Endothelial cell (in vitro differentiated cells): ENCODE measurements around the gene KCNK18. TPM values are rescaled to one million over a fixed set of nuclear protein-coding genes. Genes with fewer than 3 reads are reported as not detected.
"Not testable (repeated sequence)": the region's sequence is repeated elsewhere in the genome, so short reads cannot be mapped to it uniquely, and the experiment has no call there.

ENCODE experiments used
- DNase-seq: peaks from one replicate; pipeline ENCODE4 v3.0.0; 2021; ENCODE audit warnings: low spot score
- H3K27ac Mint-ChIP-seq: one replicate; pipeline ENCODE4 v1.8.0; 2021; ENCODE audit warnings: mixed read lengths, inconsistent platforms; ENCODE audit not compliant: unreplicated experiment
- H3K27me3 Mint-ChIP-seq: one replicate; pipeline ENCODE4 v1.8.0; 2021; ENCODE audit warnings: mild to moderate bottlenecking, moderate library complexity, mixed read lengths, inconsistent platforms; ENCODE audit not compliant: unreplicated experiment
- H3K36me3 Mint-ChIP-seq: one replicate; pipeline ENCODE4 v1.8.0; 2021; ENCODE audit warnings: mild to moderate bottlenecking, low read depth, mixed read lengths, inconsistent platforms; ENCODE audit not compliant: unreplicated experiment
- H3K4me1 Mint-ChIP-seq: one replicate; pipeline ENCODE4 v1.8.0; 2021; ENCODE audit warnings: mild to moderate bottlenecking, mixed read lengths, inconsistent platforms; ENCODE audit not compliant: unreplicated experiment
- H3K4me3 Mint-ChIP-seq: one replicate; pipeline ENCODE4 v1.8.0; 2021; ENCODE audit warnings: mild to moderate bottlenecking, mixed read lengths, inconsistent platforms; ENCODE audit not compliant: unreplicated experiment
- H3K9me3 Mint-ChIP-seq: one replicate; pipeline ENCODE4 v1.8.0; 2021; ENCODE audit warnings: mixed read lengths, inconsistent platforms; ENCODE audit not compliant: unreplicated experiment
- total RNA-seq: library from RNA; stranded (reverse); fragmentation: NEBNext Ultra II Directional; extraction: Animal tissue kit (Norgen Biotek cat#: 25700); gene quantifications from one replicate; pipeline ENCODE4 v1.2.1, GENCODE V29; 2021; ENCODE audit not compliant: unreplicated experiment
- TF ChIP-seq, protein P1 (sequence below): fragments of 200-600 bp; sonication (generic); IDR thresholded peaks from one replicate; pipeline ENCODE4 v1.5.0; 2021; ENCODE audit warnings: antibody characterized with exemption; ENCODE audit not compliant: unreplicated experiment

KCNK18 gene
- total RNA-seq, 1 donor from 2014 or later, result 0.31 TPM

DNA sequence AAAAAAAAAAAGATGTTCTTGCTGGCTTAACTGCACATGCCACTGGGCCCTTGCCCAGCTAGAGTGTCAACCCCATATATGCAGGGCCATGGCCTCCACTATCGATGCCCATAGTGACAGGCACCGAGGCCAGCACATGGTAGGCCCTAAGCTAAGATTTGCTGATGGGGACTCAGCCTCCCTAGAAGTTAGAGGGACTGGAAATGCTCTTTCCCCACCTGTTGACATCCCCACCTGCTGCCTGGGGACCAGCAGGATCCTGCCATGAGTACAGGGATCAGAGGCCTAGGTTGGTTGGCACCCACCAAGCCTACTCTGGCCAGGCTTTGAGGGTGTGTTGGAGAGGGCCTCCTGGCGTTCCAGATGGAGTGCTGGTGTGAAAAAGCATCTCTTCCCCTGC is 27.6 kb downstream of the KCNK18 start:
- peaks cover 6% of the 10 kb centered on the region for H3K27me3 Mint-ChIP-seq
- H3K9me3 Mint-ChIP-seq, result no peaks in the 10 kb centered on the region

DNA sequence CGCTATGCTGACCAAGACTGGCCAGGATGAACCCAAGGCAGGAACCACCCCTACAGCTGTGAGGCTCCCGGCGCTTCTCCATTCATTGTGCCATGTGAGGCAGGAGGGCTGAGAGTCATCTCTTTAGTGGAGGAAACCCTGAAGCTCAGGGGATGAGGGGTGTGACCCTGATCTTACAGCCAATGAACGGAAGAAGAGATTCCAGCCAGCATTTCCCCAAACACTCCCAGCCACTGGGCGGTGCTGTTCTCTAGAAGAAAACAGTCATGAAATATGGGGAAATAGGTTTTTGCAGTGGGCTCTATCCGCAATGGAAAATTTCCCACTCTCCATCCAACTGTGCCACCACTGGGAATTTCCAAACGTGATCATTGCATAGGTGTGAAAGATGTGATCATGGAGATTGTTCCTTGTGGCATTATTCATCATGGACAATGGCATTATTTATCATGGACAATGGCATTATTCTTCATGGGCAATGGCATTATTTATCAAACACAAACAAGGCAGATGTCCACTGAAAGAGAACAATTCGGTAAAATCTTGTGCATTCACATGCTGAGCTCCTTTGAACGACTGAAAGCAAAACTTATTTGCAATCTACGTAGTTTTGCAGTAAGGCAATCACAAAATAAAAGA is 29.6 kb downstream of the KCNK18 start:
- Mint-ChIP-seq H3K36me3 (peaks cover 3% of the 10 kb centered on the region), H3K9me3 (no peaks in the 10 kb centered on the region), H3K27ac (no peak overlapping the region), H3K27me3 (peaks cover 1% of the 10 kb centered on the region), H3K4me1 (no peaks in the 10 kb centered on the region), H3K4me3 (no peak overlapping the region)
- DNase-seq, result peak; percentile 55
- TF ChIP-seq, protein P1, sequence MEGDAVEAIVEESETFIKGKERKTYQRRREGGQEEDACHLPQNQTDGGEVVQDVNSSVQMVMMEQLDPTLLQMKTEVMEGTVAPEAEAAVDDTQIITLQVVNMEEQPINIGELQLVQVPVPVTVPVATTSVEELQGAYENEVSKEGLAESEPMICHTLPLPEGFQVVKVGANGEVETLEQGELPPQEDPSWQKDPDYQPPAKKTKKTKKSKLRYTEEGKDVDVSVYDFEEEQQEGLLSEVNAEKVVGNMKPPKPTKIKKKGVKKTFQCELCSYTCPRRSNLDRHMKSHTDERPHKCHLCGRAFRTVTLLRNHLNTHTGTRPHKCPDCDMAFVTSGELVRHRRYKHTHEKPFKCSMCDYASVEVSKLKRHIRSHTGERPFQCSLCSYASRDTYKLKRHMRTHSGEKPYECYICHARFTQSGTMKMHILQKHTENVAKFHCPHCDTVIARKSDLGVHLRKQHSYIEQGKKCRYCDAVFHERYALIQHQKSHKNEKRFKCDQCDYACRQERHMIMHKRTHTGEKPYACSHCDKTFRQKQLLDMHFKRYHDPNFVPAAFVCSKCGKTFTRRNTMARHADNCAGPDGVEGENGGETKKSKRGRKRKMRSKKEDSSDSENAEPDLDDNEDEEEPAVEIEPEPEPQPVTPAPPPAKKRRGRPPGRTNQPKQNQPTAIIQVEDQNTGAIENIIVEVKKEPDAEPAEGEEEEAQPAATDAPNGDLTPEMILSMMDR, result peak; percentile 28

More for the DNA sequence above, 27.6 kb downstream of the KCNK18 start:
- no peak for DNase-seq
- no peaks in the 10 kb centered on the region for H3K4me1 Mint-ChIP-seq
- TF ChIP-seq, protein P1, result no peak
- no peaks in the 10 kb centered on the region for H3K36me3 Mint-ChIP-seq
- no peak overlapping the region for H3K27ac Mint-ChIP-seq
- H3K4me3 Mint-ChIP-seq, result no peak overlapping the region

DNA sequence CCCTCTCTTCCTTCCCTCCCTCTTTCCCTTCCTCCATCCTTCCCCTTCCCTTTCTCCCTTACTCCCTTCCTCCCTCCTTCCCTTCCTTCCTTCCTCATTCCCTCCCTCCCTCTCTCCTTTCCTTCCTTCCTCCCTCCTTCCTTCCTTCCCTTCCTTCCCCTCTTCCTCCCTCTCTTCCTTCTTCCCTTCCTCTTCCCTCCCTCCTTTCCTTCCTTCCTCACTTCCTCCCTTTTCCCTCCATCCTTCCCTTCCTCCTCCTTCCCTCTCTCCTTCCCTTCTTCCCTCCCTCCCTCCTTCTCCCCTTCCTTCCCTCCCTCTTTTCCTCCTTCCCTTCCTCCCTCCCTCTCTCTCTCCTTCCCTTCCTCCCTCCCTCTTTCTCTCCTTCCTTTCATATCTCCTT is 30.9 kb downstream of the KCNK18 start:
- TF ChIP-seq, protein P1, result no peak
- H3K9me3 Mint-ChIP-seq, result no peaks in the 10 kb centered on the region
- no peak for DNase-seq
- no peak overlapping the region for H3K4me3 Mint-ChIP-seq
- H3K36me3 Mint-ChIP-seq, result peaks cover 3% of the 10 kb centered on the region
- no peaks in the 10 kb centered on the region for H3K4me1 Mint-ChIP-seq
- H3K27me3 Mint-ChIP-seq, result peaks cover 1% of the 10 kb centered on the region
- H3K27ac Mint-ChIP-seq, result no peak overlapping the region

DNA sequence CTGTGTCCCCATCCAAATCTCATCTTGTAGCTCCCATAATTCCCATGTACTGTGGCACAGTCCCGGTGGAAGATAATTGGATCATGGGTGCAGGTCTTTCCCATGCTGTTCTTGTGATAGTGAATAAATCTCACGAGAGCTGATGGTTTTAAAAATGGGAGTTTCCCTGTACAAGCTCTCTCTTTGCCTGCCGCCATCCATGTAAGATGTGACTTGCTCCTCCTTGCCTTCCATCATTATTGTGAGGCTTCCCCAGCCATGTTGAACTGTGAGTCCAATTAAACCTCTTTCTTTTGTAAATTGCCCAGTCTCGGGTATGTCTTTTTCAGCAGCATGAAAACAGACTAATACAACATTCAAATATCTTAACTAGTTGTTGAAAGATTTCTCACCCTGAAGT is 32.8 kb downstream of the KCNK18 start:
- H3K36me3 Mint-ChIP-seq, DNase-seq, H3K4me3 Mint-ChIP-seq, H3K27me3 Mint-ChIP-seq, H3K27ac Mint-ChIP-seq, H3K9me3 Mint-ChIP-seq, H3K4me1 Mint-ChIP-seq: not testable (repeated sequence)

DNA sequence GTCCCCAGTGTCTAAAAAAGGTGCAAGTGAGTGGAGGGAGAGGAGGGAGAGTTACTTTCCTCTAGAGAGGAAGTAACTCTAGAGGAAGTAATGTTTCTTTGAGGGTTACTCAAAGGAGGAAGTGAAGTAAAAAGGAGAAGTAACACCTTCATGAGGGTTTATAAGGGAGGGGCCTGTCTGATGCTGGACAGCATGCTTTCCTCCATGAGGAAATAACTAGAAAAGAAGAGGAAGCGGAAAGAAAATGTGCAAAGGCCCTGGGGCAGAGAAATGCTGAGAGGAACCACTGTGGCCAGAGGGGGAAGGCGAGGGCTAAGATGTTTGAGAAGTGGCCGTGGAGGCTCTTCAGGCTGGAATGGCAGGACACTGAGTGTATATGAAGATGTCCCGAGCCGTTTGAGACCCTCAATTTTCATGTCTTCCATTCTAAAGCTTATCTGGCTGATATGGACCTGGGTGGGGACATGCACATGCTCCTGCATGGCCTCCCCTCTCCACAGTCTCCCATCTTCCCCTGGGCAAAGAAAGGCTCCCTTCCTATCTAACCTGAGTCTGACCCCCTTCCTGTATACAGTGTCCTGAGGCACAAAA is 40.2 kb downstream of the KCNK18 start:
- H3K9me3 Mint-ChIP-seq, result no peaks in the 10 kb centered on the region
- DNase-seq, result no peak
- peaks cover 4% of the 10 kb centered on the region for H3K4me1 Mint-ChIP-seq
- H3K27ac Mint-ChIP-seq, result no peak overlapping the region
- H3K27me3 Mint-ChIP-seq, result peaks cover 6% of the 10 kb centered on the region
- peaks cover 4% of the 10 kb centered on the region for H3K36me3 Mint-ChIP-seq
- no peak overlapping the region for H3K4me3 Mint-ChIP-seq
- TF ChIP-seq, protein P1, result no peak
